HG03196 (cell line): ENCODE results near the gene GLOD5.

Experiments
- ATAC-seq: cut with Tn5 transposase; IDR thresholded peaks from one replicate; pipeline ENCODE4 v1.9.1; 2021; ENCODE audit not compliant: unreplicated experiment

GLOD5 gene

DNA sequence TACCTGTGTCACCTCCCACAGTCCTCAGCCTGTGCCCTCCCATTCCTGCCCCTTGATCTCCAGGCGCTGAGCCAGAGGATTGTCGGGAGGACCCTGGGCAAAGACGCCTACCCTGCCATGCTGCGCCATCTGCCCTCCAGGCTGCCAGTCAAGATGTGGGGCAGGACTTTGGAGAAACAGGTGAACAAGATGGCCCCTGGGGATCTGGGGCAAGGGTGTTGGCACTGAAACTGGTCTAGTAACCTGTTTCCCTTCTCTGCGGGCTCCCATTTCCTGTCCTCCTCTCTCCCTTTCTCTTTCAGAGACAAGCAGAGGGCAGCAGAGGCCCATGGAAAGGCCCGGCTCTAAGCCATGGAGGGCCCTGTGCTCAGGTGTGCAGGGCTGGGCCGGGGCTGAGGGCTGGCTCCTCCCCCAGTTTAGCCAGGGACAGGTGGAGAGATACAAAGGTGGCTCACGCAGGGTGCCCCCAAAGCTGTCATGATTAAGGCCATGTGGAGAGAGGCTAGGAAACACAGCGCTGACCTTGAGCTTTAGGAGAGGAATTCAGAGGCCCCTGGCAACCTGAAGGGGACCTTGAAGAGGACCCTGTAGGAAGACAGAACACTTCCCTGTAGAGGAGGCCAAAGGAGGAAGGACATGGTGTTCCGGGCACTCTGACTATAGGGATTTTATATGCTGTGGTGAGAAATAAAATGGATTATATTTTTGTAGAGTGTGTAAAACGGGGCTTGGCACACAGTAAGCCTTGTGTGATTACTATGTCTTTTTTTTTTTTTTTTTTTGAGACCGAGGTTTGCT, at the start of gene GLOD5:
TSS of gene GLOD5 (plus strand) at position 74 of the 798 bp plus-strand sequence. CDS start at position 118, 44 bp downstream.
- ATAC-seq, result no peak

DNA sequence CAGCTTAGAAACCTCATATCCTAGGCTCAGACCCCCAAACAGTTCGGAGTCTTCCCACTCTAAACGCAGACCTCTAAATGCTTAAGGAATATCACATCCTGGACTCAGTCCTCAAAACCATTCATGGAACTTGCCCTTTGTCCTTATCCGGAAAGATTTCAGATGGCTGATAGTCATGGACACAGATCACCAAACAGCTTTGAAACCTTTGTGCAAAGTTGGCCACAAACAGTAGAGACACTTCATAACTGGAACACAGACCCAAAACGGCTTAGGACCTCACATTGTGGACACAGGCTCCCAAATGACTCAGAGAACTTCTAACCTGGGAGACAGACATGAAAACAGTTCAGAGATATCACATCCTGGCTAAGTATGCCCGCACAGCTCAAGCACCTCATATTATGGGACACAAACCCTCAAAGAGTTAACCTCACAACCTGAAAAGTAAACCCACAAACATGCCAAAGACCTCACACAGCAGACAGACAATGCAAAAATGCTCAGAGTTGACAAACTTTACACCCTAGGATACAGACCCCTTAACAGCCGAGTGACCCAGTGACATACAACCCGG, 49.5 kb upstream of the GLOD5 start:
- no peak for ATAC-seq

DNA sequence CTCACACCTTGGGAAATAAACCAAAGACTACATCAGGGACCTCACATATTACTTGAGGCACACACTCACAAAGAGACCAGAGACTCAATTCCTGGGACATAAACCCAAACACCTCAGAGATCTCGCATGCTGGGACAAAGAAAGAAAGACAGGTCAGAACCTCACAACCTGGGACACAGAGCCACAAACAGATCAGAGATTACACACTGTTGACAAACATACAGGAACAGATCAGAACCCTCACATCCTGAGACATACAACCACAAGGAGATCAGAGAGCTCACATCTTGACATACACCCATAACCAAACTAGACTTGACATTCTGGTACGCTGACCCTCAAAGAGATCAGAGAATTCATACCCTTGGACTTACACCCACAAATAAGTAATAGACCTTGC, 47.7 kb upstream of the GLOD5 start:
- no peak for ATAC-seq

DNA sequence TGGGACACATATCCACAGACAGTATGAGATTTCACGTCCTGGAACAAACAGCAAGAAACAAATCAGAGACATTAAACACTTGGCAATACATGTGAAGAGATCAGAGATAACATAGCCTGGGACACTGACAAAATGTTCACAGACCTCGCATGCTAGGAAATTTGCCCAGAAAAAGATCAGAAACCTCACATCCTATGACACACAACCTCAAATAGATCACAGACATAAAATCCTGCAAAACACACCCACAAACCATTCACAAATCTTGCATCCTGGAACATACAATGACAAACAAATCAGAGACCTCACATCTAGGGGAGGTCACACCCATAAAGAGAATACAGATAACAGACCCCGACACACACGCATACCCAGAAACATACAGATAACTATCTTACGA, 47.0 kb upstream of the GLOD5 start:
- ATAC-seq, result no peak

DNA sequence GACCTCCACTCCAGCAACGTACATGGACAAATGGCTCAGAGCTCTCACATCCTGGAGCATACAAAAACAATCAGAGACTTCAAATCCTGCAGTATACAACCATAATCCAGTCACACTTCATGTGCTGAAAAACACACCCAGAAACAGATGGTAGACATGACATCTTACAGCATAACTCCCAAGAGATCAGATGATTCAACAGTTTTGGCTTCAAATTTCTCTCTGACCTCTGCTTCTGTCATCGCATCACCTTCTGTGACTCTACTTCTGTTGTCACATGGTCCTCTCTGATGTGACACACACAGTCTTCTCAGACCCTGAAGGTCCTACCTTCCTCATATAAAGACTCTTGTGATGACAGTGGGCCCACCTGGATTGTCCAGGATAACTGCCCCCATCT, 46.5 kb upstream of the GLOD5 start:
- ATAC-seq, result no peak

DNA sequence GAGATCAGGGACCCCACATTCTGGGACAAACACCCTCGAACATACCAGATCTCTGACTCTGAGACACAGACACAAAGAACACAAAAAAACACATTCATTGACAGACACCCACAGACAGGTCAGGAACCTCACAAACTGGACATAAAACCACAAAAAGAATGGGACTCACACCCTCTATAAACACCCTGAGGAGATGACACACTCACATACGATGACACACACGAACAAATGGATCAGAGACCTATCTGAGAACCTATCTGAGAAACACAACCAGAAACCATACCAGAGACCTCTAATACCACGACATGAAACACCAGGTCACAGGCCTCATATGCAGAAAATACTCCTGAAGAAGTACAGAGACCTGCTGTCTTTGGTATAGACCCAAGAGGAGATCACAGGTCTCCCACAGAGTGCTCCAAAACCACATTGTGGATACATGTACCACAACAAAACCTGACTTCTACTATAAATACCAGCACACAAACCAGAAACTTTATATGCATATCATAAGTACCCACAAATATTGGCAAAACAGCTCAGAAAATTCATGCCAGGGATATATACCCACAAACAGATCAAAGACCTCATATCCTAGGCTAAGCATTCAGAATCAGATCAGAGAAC, 45.6 kb upstream of the GLOD5 start:
- no peak for ATAC-seq

DNA sequence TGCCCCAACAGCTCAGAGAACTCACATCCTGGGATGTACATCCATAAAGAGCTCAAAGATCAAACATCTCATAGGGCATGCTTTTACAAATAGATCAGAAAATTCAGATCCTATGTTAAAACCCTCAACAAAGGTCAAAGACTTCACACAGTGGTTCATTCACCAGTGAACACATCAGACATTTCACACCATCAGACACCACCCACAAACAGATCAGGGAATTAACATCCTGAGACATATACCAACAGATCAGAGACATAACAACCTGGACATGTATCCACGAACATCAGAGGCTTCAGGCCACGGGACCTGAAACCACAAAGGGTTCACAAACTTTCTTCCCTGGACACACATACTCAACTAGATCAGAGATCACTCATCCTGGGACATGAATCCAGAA, 41.6 kb upstream of the GLOD5 start:
- ATAC-seq, result no peak

DNA sequence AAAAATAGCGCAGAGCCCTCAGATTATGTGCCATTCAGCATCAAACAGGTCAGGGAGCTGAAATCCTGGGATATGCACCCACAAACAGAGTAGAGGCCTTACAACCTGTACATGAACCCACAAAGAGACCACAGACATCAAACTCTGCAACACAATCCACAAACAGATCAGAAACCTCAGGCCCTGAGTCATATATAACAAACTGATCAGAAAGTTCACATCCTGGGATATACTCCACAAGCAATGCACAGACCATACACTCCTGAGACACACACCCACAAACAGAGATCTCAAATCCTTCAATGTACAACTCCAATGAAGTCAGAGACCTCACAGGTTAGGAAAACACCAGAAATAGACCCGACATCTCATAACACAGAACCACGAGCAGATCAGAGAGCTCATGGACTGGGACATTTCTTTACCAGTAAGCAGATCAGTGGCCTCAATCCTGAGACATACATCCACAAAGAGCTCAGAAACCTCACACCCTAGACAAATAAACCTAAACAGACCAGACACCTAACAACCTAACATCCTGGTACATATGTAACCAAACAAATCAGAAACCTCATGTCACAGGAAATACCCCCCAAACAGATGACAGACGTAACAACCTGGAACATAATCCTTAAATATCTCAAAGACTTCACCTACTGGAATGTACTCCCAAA, 40.8 kb upstream of the GLOD5 start:
- ATAC-seq, result no peak

DNA sequence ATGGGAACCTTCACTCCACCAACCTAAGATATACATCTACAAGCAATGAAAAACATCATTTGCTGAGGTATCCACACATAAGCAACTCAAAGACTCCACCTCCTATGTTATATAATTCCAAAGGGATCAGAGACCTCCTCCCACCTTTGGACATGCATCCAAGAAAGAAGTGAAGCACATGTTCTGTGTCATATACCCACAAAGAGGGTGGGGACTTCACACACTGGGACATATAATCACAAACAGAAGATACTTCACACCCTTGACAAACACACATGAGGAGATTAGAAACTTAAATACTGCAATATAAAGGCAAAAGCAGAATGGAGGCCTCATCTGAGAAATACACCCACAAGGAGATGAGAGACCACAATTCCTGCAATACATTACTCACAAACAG, 39.6 kb upstream of the GLOD5 start:
- no peak for ATAC-seq

DNA sequence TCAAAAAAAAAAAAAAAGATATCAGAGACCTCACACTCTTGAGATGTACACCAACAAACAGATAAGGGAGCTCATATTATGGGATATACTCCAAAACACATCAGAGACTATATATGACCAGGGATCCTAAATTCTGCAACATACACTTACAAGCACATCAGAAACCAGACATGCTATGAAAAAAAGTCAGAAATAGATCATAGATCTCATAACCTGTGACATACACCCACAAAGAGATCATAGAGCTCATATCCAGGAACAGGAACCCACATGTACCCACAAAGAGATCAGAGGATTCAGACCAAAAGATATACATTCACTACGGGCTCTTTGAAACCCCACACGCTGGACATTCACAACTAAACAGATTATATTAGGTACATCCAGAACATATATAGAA, 35.0 kb upstream of the GLOD5 start:
- no peak for ATAC-seq

DNA sequence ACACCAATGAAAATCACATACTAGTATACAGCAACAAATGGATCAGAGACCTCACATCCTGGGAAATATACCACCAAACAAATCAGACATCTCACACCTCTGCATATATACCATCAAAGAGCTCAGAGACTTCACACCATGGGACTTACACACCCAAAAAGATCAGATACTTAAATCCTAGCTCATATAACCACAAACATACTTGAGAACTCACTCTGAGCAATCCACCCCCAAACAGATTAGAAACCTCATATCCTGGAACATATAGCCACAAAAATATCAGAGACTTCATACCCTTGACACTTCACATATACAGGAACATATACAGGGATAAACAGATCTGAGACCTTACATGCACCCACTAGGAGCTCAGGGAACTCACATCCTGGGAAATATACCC, 32.9 kb upstream of the GLOD5 start:
- ATAC-seq, result no peak

DNA sequence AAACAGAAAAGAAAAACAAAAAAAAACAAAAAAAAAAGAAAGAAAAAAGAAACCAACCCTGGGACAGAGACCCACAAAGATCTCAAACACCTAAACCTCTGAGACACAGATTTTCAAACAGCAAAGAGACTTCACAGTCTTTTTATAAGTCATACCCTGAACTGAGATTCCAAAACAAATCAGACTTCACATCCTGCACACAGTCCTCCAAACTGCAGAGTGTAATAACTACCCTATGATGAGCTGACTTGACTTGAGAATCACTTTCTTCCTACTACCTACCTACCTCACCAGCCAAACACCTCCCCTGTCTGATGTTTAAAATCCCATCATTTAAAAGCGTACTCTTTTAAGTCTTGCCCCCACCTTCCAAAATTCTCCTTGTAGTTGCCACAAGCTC, 25.2 kb upstream of the GLOD5 start:
- ATAC-seq, result no peak

DNA sequence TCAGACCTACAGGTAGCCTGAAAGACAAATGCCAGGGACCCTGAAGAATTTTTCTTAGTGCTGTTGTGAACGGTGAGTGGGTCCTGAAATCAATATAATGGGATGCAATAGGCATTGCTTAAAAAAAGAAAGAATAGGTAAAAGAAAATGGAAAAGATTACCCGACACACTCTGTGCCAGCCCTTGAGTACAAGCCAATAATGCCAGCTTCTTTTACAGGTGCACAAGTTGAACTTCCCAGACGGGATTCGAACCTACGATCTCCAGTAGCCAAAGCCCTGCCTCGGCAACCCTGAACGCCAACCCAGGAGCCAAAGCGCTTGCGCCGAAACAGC, 24.7 kb upstream of the GLOD5 start:
- ATAC-seq, result no peak

DNA sequence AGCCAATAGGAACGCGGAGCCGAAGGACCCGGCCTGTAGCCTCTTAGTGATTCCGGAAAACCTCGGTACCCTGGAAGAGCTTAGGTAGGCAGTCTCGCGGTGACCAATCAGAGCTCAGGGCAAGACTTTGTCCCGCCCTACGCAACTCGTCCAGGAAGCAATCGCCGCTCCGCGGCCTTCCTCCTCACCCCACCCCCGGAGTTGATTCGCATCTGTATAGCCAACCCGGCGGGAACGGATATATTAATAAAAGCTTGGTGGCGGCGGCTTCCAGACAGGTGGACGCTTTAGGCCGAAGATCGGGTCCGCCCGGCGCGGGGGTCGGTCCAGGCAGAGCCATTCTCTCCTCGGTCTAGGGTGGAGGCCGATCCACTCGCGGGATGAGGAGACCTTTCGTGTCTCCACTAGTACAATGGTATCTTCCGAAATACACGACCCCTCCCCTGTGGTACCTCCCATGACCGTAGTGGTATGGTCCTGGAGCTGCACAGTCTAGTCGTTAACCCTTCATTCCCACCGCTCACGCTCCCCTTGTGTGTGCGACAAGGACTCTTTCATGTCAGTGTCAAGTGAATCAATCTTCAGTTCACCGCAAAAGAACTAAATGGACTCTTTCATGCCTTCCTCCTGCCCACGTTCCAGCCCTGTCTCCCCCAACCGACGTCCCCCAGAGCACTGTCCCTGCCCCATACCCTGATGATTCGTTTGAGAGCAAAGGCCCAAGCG, 24.2 kb upstream of the GLOD5 start:
- peak; percentile 98 for ATAC-seq

DNA sequence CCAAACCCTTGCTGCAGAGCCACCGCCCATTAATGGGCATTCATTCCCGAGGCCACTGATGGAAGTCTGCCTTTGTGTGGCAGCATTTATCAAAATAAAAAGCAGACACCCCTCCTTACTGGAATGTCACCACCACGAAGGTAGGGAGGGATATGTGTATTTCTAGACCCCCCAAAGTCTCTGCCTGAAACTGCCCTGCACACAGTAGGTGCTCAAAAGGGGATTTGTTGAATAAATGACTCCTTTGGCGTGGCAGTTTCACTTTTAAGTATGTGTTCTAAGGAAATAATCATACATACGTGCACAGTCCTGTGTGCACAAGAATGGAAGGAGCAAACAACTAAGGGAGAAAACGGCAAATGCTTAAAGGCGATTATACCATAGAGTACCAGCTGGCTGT, 23.6 kb upstream of the GLOD5 start:
- ATAC-seq, result no peak

DNA sequence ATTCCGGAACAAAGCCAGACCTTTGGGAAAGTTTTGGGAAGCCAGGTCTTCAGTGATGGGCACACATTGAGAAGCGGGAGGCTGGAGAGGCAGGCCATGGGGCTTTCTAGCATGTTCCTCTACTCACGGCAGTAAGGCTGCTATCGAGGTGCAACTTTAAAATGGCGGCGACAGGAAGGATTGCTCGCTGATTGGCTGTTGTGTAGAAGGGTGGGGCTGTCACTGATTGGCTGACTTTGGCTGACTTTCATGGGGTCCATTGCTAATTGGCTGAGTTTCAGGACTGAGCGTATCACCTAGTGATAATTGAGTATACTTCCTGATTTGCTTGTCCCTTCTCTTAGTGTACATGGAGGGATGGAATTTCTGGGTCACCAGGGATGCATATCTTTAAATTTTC, 19.7 kb upstream of the GLOD5 start:
- ATAC-seq, result no peak

DNA sequence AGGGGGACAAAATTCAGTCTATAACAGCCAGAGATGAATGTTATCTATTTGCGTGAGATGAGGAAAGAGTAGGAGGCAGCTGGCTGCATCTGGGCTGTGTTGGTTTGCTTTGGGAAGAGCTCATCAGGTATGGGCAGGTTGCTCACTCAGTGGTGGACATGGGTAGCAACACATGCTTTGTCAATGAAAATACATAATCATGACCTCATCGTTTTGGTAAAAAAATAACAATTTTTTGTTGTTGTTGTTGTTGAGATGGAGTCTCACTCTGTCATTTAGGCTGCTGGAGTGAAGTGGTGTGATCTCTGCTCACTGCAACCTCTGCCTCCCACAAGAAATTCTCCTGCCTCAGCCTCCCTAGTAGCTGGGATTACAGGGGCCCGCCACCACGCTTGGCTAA, 16.3 kb upstream of the GLOD5 start:
- ATAC-seq, result no peak

DNA sequence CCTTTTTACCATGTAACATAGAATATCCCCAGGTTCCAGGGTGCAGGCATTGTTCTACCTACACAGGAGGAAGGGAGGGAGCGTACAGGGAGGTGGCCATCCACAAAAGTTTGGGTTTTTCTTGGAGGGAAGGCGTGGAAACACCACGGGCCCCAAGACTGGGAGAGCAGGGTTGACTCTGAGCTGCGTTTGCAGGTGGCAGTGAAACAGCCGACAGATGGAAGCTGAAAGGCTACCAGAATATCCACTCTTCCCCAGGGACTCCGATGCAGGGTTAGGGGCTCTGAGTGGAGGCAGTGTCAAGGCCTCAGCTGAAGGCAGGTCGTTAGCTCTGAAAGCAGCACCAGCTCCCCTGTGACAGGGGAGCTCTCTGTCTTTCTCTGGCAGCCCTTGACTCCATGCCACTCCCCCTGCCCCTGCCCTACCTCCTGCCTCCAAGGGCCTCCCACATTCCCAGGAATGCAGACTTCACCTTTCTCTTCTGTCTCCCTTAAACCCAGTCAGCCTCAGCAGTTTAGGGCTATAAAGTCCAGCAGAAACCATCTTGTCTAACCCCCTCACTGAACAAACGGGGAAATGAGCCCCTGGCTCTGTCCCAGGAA, 14.0 kb upstream of the GLOD5 start:
- no peak for ATAC-seq

DNA sequence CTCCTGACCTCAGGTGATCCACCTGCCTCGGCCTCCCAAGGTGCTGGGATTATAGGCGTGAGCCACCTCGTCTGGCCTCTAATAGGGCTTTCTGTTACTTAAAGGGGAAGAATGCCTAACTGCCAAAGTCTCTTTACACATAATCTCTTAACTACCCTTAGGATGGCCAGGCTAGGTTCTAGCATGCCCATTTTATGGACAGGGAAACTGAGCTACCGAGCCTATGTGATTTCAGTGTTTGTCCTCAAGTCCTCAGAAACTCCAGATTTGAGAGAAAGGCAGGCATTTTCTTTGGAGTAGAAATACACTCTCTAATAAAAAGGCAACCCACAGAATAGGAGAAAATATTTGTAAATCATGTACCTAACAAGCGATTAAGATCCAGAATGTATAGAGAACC, 12.4 kb upstream of the GLOD5 start:
- no peak for ATAC-seq

DNA sequence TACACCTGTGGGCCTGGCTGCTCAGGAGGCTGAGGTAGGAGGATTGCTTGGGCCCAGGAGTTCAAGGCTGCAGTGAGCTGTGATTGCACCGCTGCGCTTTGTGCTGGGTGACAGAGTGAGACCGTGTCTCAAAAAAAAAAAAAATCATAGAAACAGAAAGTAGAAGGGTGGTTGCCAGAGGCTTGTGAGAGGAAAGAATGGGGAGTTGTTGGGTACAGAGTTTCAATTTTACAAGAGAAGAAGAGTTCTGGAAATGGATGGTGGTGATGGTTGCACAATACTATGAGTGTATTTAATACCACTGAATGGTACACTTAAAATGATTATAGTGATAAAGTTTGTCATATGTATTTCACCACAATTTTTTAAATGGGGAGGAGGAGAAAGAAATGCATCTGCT, 10.2 kb upstream of the GLOD5 start:
- ATAC-seq, result no peak

DNA sequence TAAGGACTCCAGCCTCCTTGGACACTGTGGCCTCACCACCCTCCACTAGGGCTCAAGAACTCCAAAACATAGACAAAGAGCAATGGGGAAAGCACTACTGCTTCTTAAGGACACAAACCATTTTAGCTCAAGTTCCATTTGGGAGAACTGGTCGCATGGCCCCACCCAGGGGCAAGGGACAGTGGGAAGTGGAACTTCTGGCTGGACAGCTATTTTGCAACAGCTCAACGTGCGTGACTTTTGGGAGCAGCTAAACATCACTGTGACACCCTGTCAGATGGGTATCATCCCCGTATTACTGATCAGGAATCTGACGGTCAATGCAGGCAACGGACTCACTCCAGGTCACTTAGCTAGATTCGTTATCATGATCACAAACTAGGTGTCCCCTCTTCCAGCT, 9.0 kb upstream of the GLOD5 start:
- no peak for ATAC-seq
